Thyroid gland (tissue), 4 donors: Measurements from ENCODE around the gene TGIF1.

Experiments used
- POLR2A ChIP-seq, 2 donors: fragments of 450-650 bp; IDR thresholded peaks; one replicate each; pipeline ENCODE4 v1.6.1; 2017; ENCODE audit warnings: antibody characterized with exemption in 2 of 2, mild to moderate bottlenecking in 2 of 2, moderate library complexity in 1 of 2
- TF ChIP-seq, protein P1 (sequence below), 6 experiments: fragments of 200-600 bp in 3 of 6; fragments of 450-650 bp in 3 of 6; sonication (generic) in 3 of 6; IDR thresholded peaks; one replicate each; pipeline ENCODE4 v1.5.1; 2016 to 2019; ENCODE audit warnings: antibody characterized with exemption in 6 of 6, mild to moderate bottlenecking in 2 of 6, inconsistent platforms in 1 of 6, moderate library complexity in 1 of 6

GRCh38 chr18:3456686-3457069, 6.7 kb downstream of the TGIF1 start:
- no peak for TF ChIP-seq POLR2A (IDR thresholded peaks at IDR 0.05)
- TF ChIP-seq, protein P1, sequence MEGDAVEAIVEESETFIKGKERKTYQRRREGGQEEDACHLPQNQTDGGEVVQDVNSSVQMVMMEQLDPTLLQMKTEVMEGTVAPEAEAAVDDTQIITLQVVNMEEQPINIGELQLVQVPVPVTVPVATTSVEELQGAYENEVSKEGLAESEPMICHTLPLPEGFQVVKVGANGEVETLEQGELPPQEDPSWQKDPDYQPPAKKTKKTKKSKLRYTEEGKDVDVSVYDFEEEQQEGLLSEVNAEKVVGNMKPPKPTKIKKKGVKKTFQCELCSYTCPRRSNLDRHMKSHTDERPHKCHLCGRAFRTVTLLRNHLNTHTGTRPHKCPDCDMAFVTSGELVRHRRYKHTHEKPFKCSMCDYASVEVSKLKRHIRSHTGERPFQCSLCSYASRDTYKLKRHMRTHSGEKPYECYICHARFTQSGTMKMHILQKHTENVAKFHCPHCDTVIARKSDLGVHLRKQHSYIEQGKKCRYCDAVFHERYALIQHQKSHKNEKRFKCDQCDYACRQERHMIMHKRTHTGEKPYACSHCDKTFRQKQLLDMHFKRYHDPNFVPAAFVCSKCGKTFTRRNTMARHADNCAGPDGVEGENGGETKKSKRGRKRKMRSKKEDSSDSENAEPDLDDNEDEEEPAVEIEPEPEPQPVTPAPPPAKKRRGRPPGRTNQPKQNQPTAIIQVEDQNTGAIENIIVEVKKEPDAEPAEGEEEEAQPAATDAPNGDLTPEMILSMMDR (IDR thresholded peaks at IDR 0.05), result no peak
